Neuron (in vitro differentiated cells): ENCODE results near the gene TMEM237.

Source experiments
- H2AFZ ChIP-seq: one replicate; pipeline ENCODE4 v1.6.1; 2013; ENCODE audit warnings: low read depth, mild to moderate bottlenecking, inconsistent platforms, low read length, moderate library complexity
- H3K27me3 ChIP-seq: one replicate; pipeline ENCODE4 v1.6.1; 2013; ENCODE audit warnings: low read length; ENCODE audit not compliant: insufficient read depth
- H3K36me3 ChIP-seq: one replicate; pipeline ENCODE4 v1.6.1; 2013; ENCODE audit warnings: low read length; ENCODE audit not compliant: insufficient read depth
- H3K4me1 ChIP-seq: one replicate; pipeline ENCODE4 v1.6.1; 2013; ENCODE audit warnings: low read length; ENCODE audit not compliant: insufficient read depth
- H3K4me3 ChIP-seq: 2 replicates; pipeline ENCODE4 v1.5.1; 2013; ENCODE audit warnings: mild to moderate bottlenecking, low read length, moderate library complexity
- H3K9me3 ChIP-seq: one replicate; pipeline ENCODE4 v1.6.1; 2013; ENCODE audit warnings: low read length

The TMEM237 gene

GRCh38 chr2:201574766-201575165 lies 68.5 kb downstream of the TMEM237 start:
- Histone ChIP-seq H3K9me3 (no peaks in the 10 kb centered on the region), H3K4me1 (no peaks in the 10 kb centered on the region), H2AFZ (no peak overlapping the region), H3K27me3 (no peaks in the 10 kb centered on the region), H3K36me3 (no peaks in the 10 kb centered on the region), H3K4me3 (no peak overlapping the region)

GRCh38 chr2:201572846-201573508 lies 70.3 kb downstream of the TMEM237 start:
- H3K27me3 ChIP-seq, result no peaks in the 10 kb centered on the region
- H3K4me1 ChIP-seq, result no peaks in the 10 kb centered on the region
- H2AFZ ChIP-seq, result no peak overlapping the region
- H3K9me3 ChIP-seq, result no peaks in the 10 kb centered on the region
- H3K4me3 ChIP-seq, result no peak overlapping the region
- H3K36me3 ChIP-seq, result no peaks in the 10 kb centered on the region
